Thyroid gland (tissue), 4 donors: ENCODE results near the gene NXPH1.

ENCODE experiments used
- CTCF ChIP-seq, 6 experiments: fragments of 200-600 bp in 3 of 6; fragments of 450-650 bp in 3 of 6; sonication (generic) in 3 of 6; IDR thresholded peaks; one replicate each; pipeline ENCODE4 v1.5.1; 2016 to 2019; ENCODE audit warnings: antibody characterized with exemption in 6 of 6, mild to moderate bottlenecking in 2 of 6, inconsistent platforms in 1 of 6, moderate library complexity in 1 of 6
- POLR2A ChIP-seq, 2 donors: fragments of 450-650 bp; IDR thresholded peaks; one replicate each; pipeline ENCODE4 v1.6.1; 2017; ENCODE audit warnings: antibody characterized with exemption in 2 of 2, mild to moderate bottlenecking in 2 of 2, moderate library complexity in 1 of 2

- TF ChIP-seq CTCF (IDR thresholded peaks at IDR 0.05) (no peak), POLR2A (IDR thresholded peaks at IDR 0.05) (no peak)
Measured at GRCh38 chr7:8620169-8620568, 186.8 kb downstream of the NXPH1 start.
